Natural killer cell (primary cell): Measurements from ENCODE around the gene PSEN1. TPM values are rescaled to one million over a fixed set of nuclear protein-coding genes. Genes with fewer than 3 reads are reported as not detected.

Experiments used
- ATAC-seq, 3 donors: fragments of 150-1000 bp in 2 of 3; fragments of 200-7000 bp in 1 of 3; cut with Tn5 transposase; 1 replicate in 1 of 3; 2 replicates in 2 of 3; pipeline ENCODE4 v1.10.0; 2021; ENCODE audit warnings: mild to moderate bottlenecking in 2 of 3, moderate library complexity in 2 of 3
- DNase-seq, 2 donors: peaks; one replicate each; pipeline versions ENCODE4 v3.0.0 to v3.0.0-alpha.2; 2013 to 2021; ENCODE audit warnings: mixed read lengths in 1 of 2
- H3K27ac ChIP-seq: one replicate; pipeline ENCODE4 v1.5.1; 2013; ENCODE audit warnings: mild to moderate bottlenecking, low read length
- H3K27me3 ChIP-seq: one replicate; pipeline ENCODE4 v1.6.1; 2013; ENCODE audit warnings: low read length; ENCODE audit not compliant: control insufficient read depth, insufficient read depth
- H3K36me3 ChIP-seq: one replicate; pipeline ENCODE4 v1.6.1; 2013; ENCODE audit warnings: low read length; ENCODE audit not compliant: control insufficient read depth, insufficient read depth
- H3K4me1 ChIP-seq: one replicate; pipeline ENCODE4 v1.6.1; 2013; ENCODE audit warnings: low read length; ENCODE audit not compliant: control insufficient read depth, insufficient read depth
- H3K4me3 ChIP-seq: one replicate; pipeline ENCODE4 v1.5.1; 2013; ENCODE audit warnings: low read length
- H3K9me3 ChIP-seq: one replicate; pipeline ENCODE4 v1.6.1; 2013; ENCODE audit warnings: low read length; ENCODE audit not compliant: control insufficient read depth, insufficient read depth
- H3K27ac Mint-ChIP-seq, 2 donors: one replicate each; pipeline ENCODE4 v1.8.0; 2022; ENCODE audit warnings: mild to moderate bottlenecking in 2 of 2, mixed read lengths in 2 of 2, moderate library complexity in 1 of 2
- H3K27me3 Mint-ChIP-seq, 2 donors: one replicate each; pipeline ENCODE4 v1.8.0; 2022; ENCODE audit warnings: low read depth in 2 of 2, mixed read lengths in 2 of 2
- H3K36me3 Mint-ChIP-seq: one replicate; pipeline ENCODE4 v1.8.0; 2022; ENCODE audit warnings: mixed read lengths
- H3K4me1 Mint-ChIP-seq, 2 donors: one replicate each; pipeline ENCODE4 v1.8.0; 2022; ENCODE audit warnings: mixed read lengths in 2 of 2
- H3K4me3 Mint-ChIP-seq: one replicate; pipeline ENCODE4 v1.8.0; 2022; ENCODE audit warnings: mild to moderate bottlenecking, moderate library complexity, mixed read lengths
- H3K9me3 Mint-ChIP-seq, 2 donors: one replicate each; pipeline ENCODE4 v1.8.0; 2022; ENCODE audit warnings: mixed read lengths in 2 of 2
- whole genome bisulfite sequencing: methylation state at CpG from one replicate; pipeline ENCODE4 v1.1.7; 2013; ENCODE audit warnings: missing lambda C conversion rate; ENCODE audit not compliant: insufficient coverage; 5-methylcytosine and 5-hydroxymethylcytosine counted together
- intact Hi-C: fragments of 100-400 bp; cut with micrococcal nuclease; formaldehyde crosslinking; loops from one replicate; pipeline ENCODE4 v1.14.2; 2022
- total RNA-seq, 4 donors: library from RNA; stranded (reverse); fragments of 120-200 nt in 1 of 4; gene quantifications; one replicate each; pipeline versions ENCODE4 v1.2.3 to v1.2.4, GENCODE V29; 2013 to 2022
- TF ChIP-seq, protein P1 (sequence below): fragments of 200-600 bp; IDR thresholded peaks from one replicate; pipeline ENCODE4 v1.8.0; 2022; ENCODE audit warnings: antibody characterized with exemption

The PSEN1 gene
- total RNA-seq, 3 donors from 2014 or later (not counting 1 experiment from before 2014, with no cell fraction given) = 47.1 to 62.6 (median 55.2) TPM

DNA sequence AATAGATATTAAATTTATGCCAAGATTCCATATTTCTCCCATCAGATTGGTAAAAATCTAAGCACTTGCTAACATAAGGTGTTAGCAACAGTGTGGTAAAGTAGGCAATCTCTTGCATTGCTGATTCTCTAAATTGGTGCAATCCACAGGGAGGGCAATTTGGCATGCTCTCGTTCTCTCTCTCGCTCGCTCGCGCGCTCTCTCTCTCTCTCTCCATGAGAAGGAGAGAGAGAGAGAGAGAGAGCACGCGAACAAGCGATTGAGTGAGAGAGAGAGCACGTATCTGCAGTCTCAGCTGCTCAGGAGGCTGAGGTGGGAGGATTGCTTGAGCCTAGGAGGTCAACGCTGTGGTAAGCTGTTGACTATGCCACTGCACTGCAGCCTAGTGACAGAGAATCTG lies 25.9 kb downstream of the PSEN1 start:
- H3K4me3 ChIP-seq = no peak overlapping the region
- intact Hi-C loops = no loop called here
- TF ChIP-seq, protein P1, sequence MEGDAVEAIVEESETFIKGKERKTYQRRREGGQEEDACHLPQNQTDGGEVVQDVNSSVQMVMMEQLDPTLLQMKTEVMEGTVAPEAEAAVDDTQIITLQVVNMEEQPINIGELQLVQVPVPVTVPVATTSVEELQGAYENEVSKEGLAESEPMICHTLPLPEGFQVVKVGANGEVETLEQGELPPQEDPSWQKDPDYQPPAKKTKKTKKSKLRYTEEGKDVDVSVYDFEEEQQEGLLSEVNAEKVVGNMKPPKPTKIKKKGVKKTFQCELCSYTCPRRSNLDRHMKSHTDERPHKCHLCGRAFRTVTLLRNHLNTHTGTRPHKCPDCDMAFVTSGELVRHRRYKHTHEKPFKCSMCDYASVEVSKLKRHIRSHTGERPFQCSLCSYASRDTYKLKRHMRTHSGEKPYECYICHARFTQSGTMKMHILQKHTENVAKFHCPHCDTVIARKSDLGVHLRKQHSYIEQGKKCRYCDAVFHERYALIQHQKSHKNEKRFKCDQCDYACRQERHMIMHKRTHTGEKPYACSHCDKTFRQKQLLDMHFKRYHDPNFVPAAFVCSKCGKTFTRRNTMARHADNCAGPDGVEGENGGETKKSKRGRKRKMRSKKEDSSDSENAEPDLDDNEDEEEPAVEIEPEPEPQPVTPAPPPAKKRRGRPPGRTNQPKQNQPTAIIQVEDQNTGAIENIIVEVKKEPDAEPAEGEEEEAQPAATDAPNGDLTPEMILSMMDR = no peak
- ATAC-seq (no peak), DNase-seq (no peak)
- 92% methylated on average over 7 of the region's 11 CpGs for WGBS
- no peak overlapping the region for H3K4me3 Mint-ChIP-seq
- H3K4me1 ChIP-seq = no peaks in the 10 kb centered on the region
- H3K4me1 Mint-ChIP-seq = peaks cover 0 to 5% of the 10 kb centered on the region in 2 donors
- H3K27ac ChIP-seq = no peak overlapping the region
- H3K36me3 Mint-ChIP-seq = peaks cover 20% of the 10 kb centered on the region
- no peaks in the 10 kb centered on the region for H3K27me3 Mint-ChIP-seq
- H3K9me3 Mint-ChIP-seq = no peaks in the 10 kb centered on the region
- no peaks in the 10 kb centered on the region for H3K27me3 ChIP-seq
- no peaks in the 10 kb centered on the region for H3K9me3 ChIP-seq
- no peak overlapping the region for H3K27ac Mint-ChIP-seq
- peaks cover 31% of the 10 kb centered on the region for H3K36me3 ChIP-seq

DNA sequence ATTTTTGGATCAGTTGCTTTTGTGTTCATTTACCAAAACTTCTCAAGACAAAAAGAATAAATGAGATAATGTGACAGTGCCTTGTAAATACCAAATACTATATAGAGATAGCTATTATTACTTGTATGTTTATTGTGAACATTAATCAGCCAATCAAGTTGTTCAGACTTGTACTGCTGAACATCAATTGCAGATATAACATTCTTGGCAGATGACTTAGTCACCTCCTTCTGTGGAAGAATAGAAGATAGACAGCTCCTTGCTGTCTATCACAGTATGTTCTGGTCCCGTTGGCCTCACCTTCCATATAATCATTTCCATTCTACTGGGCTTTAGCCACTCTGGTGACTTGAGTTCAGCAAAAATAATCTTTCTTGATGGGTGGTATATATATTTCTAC lies 30.1 kb downstream of the PSEN1 start:
- Histone ChIP-seq H3K9me3 (no peaks in the 10 kb centered on the region), H3K4me3 (no peak overlapping the region), H3K27ac (no peak overlapping the region), H3K36me3 (peaks cover 46% of the 10 kb centered on the region), H3K4me1 (no peaks in the 10 kb centered on the region), H3K27me3 (no peaks in the 10 kb centered on the region)
- no peaks in the 10 kb centered on the region for H3K9me3 Mint-ChIP-seq
- H3K36me3 Mint-ChIP-seq = peaks cover 27% of the 10 kb centered on the region
- no peak overlapping the region for H3K27ac Mint-ChIP-seq
- H3K4me1 Mint-ChIP-seq = peaks cover 0 to 5% of the 10 kb centered on the region in 2 donors
- H3K4me3 Mint-ChIP-seq = no peak overlapping the region
- DNase-seq (no peak), ATAC-seq (no peak)
- no peaks in the 10 kb centered on the region for H3K27me3 Mint-ChIP-seq
- no CpG with 5 or more reads among the region's 1 CpG for WGBS
- TF ChIP-seq, protein P1 = no peak
- intact Hi-C loops = no loop called here

DNA sequence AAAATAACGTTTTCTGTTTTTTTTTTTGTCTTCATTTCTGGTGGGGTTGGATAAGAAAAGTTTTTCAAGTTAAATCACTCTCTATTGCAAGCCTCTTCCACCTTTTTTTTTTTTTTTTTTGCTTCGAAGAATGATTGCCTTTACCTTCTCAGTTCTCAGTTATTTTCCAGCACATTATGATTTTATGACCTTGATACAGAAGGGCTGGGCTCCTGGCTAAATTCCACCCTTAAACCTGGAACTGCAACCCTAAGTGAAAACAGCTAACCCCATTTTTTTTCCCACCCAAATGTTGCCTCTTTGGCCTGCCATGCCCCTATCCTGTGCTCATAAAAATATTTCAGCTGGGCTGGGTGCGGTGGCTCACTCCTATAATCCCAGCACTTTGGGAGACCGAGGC lies 31.4 kb downstream of the PSEN1 start:
- 100% methylated on average over 3 of the region's 4 CpGs for WGBS
- H3K36me3 ChIP-seq = peaks cover 51% of the 10 kb centered on the region
- H3K27me3 Mint-ChIP-seq = no peaks in the 10 kb centered on the region
- intact Hi-C loops = no loop called here
- no peak for ATAC-seq
- H3K4me1 Mint-ChIP-seq = peaks cover 2 to 5% of the 10 kb centered on the region in 2 donors
- DNase-seq = no peak
- H3K9me3 Mint-ChIP-seq = no peaks in the 10 kb centered on the region
- no peak overlapping the region for H3K4me3 Mint-ChIP-seq
- no peak overlapping the region for H3K27ac Mint-ChIP-seq
- TF ChIP-seq, protein P1 = no peak
- H3K27ac ChIP-seq = no peak overlapping the region
- H3K4me3 ChIP-seq = no peak overlapping the region
- no peaks in the 10 kb centered on the region for H3K9me3 ChIP-seq
- H3K36me3 Mint-ChIP-seq = peaks cover 27% of the 10 kb centered on the region
- H3K4me1 ChIP-seq = no peaks in the 10 kb centered on the region
- no peaks in the 10 kb centered on the region for H3K27me3 ChIP-seq

DNA sequence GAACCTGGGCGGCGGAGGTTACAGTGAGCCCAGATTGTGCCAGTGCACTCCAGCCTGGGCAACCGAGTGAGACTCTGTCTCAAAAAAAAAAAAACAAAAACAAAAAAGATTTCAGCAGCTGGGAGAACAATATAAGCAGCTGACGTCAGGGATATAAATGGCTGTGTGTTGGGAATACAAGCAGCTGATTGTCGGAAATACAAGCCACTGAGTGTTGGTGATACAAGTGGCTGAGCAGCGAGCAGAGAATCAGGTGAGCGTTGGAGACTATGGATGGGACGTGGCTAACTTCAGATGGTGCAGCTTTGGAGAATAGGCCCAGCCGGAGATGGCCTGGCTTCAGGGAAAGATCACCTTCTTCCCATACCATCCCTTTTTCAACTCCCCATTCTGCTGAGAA lies 32.0 kb downstream of the PSEN1 start:
- H3K9me3 ChIP-seq = no peaks in the 10 kb centered on the region
- Mint-ChIP-seq H3K27me3 (no peaks in the 10 kb centered on the region), H3K4me3 (no peak overlapping the region), H3K9me3 (no peaks in the 10 kb centered on the region), H3K4me1 (peaks cover 7 to 10% of the 10 kb centered on the region in 2 donors), H3K27ac (no peak overlapping the region), H3K36me3 (peaks cover 26% of the 10 kb centered on the region)
- no peak for DNase-seq
- intact Hi-C loops = no loop called here
- no peaks in the 10 kb centered on the region for H3K4me1 ChIP-seq
- 96% methylated on average over 9 of the region's 9 CpGs for WGBS
- TF ChIP-seq, protein P1 = no peak
- no peak for ATAC-seq
- H3K27ac ChIP-seq = no peak overlapping the region
- peaks cover 54% of the 10 kb centered on the region for H3K36me3 ChIP-seq
- no peaks in the 10 kb centered on the region for H3K27me3 ChIP-seq
- H3K4me3 ChIP-seq = no peak overlapping the region
